Anterior cingulate cortex (tissue), 58 donors: ENCODE measurements around the gene GSS.
A peak's percentile ranks its signal among the peaks of the same experiment; 100 is the strongest.

Experiments used
- DNase-seq, 58 donors: peaks; one replicate each; lab custom pipeline; 2025; lab: John Stamatoyannopoulos, UW

GSS gene

GRCh38 chr20:34994509-34995131 is 39.0 kb upstream of the GSS start:
- no peak for DNase-seq

- DNase-seq: peak in 1 of 58 donors; percentile 48
These were observed 38.4 kb upstream of the GSS start for GRCh38 chr20:34993941-34994508.

- no peak for DNase-seq
These were observed 37.3 kb upstream of the GSS start for GRCh38 chr20:34992751-34993417.

GRCh38 chr20:34990661-34991214 is 35.1 kb upstream of the GSS start:
- no peak for DNase-seq

- no peak for DNase-seq
These were observed 34.6 kb upstream of the GSS start for GRCh38 chr20:34990231-34990630.

- DNase-seq: no peak
These were observed 34.1 kb upstream of the GSS start for GRCh38 chr20:34989670-34990069.

GRCh38 chr20:34989118-34989517 is 33.5 kb upstream of the GSS start:
- DNase-seq: no peak

GRCh38 chr20:34988191-34988540 is 32.6 kb upstream of the GSS start:
- peak in 3 of 58 donors; percentile 14 to 31 (median 20) for DNase-seq

GRCh38 chr20:34987288-34988190 is 31.9 kb upstream of the GSS start:
- DNase-seq: no peak

GRCh38 chr20:34986311-34987287 is 31.0 kb upstream of the GSS start:
- DNase-seq: no peak

- DNase-seq: no peak
These were observed 30.1 kb upstream of the GSS start for GRCh38 chr20:34985461-34986310.

- DNase-seq: peak in 1 of 58 donors; percentile 17
These were observed 29.2 kb upstream of the GSS start for GRCh38 chr20:34984756-34985261.

- DNase-seq: no peak
These were observed 28.6 kb upstream of the GSS start for GRCh38 chr20:34983995-34984735.

- no peak for DNase-seq
These were observed 27.6 kb upstream of the GSS start for GRCh38 chr20:34983089-34983820.

- DNase-seq: no peak
These were observed 26.9 kb upstream of the GSS start for GRCh38 chr20:34982270-34983088.
